HG03439 (cell line): Measurements from ENCODE around the gene ADH7.

Experiments
- ATAC-seq: cut with Tn5 transposase; IDR thresholded peaks from one replicate; pipeline ENCODE4 v1.9.1; 2021; ENCODE audit warnings: mild to moderate bottlenecking, moderate library complexity; ENCODE audit not compliant: unreplicated experiment

Gene ADH7

GRCh38 chr4:99435154-99435553 lies at the start of gene ADH7:
Gene ADH7, minus strand, starts transcription at chr4:99435342. Its CDS starts 109 bp downstream, at chr4:99435233.
- no peak for ATAC-seq

DNA sequence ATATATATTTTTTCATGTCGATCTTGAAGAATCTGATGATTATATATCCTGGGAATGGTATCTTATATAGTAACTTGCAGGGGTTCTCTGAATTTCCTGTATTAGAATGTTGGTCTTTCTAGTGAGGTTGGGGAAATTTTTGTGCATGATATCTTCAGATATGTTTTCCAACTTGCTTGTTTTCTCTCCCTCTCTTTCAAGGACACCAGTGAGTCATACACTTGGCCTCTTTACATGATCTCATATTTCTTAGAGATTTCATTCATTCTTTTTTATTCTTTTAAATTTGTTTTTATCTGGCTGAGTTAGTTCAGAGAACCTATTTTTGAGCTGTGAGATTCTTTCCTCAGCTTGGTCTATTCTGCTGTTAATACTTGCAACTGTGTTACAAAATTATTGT lies 48.5 kb upstream of the ADH7 start:
- ATAC-seq, result no peak

- no peak for ATAC-seq
Measured at GRCh38 chr4:99473131-99473530, 38.0 kb upstream of the ADH7 start.

DNA sequence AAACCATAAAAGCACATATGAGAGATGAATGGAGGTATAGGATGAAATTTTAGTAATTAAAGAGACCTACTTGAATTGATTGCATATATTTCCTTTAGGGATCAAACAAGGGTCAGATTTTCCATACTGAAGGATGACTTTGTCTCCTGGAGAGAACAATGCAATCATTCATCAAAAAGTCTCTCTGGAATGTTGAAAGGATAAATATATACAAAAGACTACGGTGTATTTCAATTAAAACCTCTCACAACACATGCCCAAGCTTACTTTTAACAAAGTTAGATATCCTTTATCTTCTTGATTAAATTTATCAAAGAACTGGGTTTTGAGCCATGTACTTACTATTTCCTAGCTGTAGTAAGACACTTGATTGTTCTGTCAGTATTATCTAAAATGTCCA lies 36.8 kb upstream of the ADH7 start:
- no peak for ATAC-seq

DNA sequence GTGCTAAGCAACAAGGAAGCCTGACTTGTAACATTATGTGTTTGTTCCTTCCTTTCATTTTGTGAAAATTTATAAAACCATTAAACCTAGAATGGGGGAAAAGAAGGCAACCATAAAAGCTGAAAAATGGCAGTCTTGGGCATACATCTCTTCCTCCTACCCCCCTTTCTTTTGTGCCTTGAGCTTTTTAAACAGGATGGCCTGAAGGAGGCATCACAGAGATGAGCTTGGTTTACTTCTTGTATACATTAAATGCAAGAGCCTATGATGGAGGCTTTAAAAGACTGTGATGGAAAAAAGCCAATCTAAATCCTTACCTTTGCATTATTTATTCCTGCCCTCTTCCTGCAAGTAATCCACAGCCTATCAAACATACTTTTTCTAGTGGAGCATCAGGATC lies 36.2 kb upstream of the ADH7 start:
- ATAC-seq, result no peak

GRCh38 chr4:99468889-99469288 lies 33.7 kb upstream of the ADH7 start:
- ATAC-seq, result no peak

DNA sequence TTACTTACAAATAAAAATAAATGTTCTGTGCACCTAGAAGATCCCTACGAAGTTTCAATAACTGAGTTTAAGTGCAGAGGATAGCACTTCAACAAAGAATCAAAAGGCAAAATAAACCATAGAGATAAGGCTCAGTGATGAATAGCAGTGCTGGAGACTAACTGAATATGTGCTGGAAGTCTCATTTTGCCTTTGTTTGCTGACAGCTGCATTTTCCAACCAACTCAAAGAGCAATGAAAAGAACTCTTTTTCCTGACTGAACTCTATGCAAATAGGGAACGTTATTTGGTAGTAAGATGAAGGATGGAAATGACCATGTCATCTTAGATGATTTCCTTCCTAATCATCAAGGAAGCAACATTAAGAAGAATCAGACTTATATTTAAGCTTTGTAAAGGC lies 32.7 kb upstream of the ADH7 start:
- ATAC-seq, result no peak

- no peak for ATAC-seq
Measured at GRCh38 chr4:99463566-99463965, 28.4 kb upstream of the ADH7 start.

DNA sequence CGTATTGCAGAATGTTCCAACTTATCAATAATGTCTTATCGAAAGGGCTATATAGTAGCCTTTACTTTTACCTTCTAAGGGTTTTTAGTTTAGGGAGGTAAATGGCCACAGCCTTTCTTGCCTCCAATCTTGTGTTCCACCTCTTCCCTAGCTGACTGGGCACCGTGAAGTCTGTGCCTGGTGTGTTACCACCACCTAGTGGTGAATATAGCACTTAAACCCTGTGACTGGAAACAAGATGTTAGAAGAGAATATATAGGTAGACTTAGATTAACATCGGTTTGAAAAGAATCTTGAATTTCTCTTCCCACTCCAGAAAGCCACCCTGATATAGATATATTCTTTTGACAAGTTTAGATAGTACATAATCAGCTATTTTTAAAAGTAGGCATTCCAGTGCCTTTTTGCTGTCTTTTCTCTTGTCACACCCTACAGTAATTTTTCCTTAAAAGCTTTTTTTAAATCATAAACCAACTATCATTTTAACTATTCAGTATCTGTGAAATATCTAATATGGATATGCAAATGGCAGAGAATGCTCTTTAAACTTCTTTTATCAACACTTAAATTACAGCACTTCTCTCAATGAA lies 27.8 kb upstream of the ADH7 start:
- peak; percentile 87 for ATAC-seq

DNA sequence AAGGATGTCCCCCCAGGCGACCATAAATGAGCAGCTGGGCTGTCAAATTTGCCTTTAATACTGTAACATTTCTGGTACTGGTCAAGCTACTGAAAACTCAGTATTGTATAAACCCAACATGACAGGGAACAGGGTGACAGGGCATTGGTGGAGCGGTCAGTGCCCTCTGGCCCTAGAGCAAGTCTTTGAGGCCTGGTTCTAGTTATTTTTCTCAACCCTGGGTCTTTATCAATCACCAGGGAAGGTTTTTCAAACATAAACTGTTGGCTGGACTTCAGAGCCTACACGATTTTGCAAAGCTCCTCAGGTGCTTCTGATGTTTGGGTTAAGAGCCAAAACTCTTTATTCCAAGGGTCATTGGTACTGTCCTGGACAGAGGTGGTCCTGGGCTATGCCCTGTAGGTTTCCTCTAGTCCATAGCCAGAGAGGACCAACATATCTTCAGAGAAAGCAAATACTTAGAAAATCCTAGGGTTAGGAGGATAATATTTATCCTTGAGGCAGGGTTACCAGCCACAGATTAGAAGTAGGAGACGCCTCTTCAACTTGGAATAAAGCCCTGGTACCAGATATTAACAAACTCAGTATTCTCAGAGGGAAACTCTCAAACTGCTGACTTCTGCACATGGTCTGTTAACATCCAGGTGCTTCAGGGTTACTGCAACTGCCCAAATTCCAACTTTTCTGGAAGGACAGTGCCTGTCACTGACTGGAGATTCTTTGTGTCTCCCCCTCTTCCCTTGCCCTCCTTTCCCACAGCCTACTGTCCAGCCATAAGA lies 26.7 kb upstream of the ADH7 start:
- no peak for ATAC-seq

DNA sequence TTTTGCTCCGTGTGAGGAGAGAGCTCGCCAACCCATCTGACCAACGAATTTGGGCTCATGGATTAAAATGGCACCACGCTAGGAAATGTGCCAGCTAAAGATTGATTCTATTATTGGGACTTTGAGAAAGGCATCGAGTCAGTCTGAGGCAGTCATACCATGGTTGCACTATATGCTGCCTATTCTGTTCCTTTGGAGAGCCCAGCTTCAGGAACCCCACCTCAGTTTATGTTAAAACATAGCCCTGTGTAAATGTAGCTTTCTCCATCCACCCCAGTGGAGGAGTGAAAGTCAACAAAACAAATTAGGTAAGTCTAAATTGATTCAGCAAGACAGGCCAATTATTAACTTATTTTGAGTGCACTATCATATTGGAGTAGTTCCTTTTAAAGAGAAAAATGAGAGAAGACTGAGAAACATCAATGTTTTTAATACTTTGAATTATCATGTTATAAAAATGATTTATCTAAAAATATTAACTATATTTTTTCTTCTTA lies 24.5 kb upstream of the ADH7 start:
- no peak for ATAC-seq

GRCh38 chr4:99458911-99459447 lies 23.8 kb upstream of the ADH7 start:
- no peak for ATAC-seq

DNA sequence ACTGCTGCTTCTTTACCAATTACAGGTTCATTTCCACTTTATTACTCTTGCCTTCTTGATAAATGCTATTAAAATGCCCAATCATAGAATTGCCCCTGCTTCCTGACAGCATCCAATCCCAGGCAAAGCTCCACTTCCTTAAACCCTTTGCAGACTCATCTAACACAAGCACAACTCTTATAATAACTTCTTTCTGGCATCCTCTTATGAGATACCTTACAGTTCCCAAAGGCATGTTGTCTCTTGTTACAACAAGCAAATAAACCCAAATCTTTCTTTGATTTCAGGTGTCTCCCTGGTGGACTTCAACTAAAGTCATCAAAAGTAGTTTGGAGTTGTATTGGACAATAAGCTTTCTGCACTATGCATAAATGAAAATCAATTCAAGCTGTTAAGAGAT lies 22.5 kb upstream of the ADH7 start:
- ATAC-seq, result no peak

- no peak for ATAC-seq
Measured at GRCh38 chr4:99457270-99457669, 22.1 kb upstream of the ADH7 start.

GRCh38 chr4:99447513-99447912 lies 12.4 kb upstream of the ADH7 start:
- no peak for ATAC-seq

- peak; percentile 79 for ATAC-seq
Measured at GRCh38 chr4:99447079-99447478, 11.9 kb upstream of the ADH7 start.

DNA sequence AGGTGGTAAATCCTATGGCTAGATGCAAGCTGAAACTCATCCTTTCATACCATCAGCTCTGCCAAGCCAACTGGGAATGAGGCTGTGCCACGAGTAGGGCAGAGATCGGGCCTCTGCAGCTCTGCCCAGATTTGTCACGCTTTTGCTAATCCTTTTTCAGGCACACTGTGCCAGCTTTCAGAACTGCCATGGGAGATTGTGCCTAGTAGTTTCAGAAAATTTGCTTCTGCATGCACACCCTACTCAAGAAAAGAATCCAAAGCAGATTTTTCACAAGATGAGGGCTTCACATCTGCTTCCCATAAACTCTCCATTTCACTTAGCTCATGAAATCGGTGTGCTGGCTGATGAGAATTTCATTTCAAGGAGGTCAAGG lies 3.3 kb upstream of the ADH7 start:
- no peak for ATAC-seq

- no peak for ATAC-seq
Measured at GRCh38 chr4:99437723-99438404, 2.7 kb upstream of the ADH7 start.

- ATAC-seq, result no peak
Measured at GRCh38 chr4:99436976-99437722, 2.0 kb upstream of the ADH7 start.

- ATAC-seq, result no peak
Measured at GRCh38 chr4:99436462-99436861, 1.3 kb upstream of the ADH7 start.

- ATAC-seq, result no peak
Measured at GRCh38 chr4:99430106-99430505, 5.0 kb downstream of the ADH7 start.
